Measurements from ENCODE around the gene HTT. TPM values are rescaled to one million over a fixed set of nuclear protein-coding genes. Genes with fewer than 3 reads are reported as not detected.

The HTT gene
- polyA plus RNA-seq, 1 donor (not counting 4 experiments of a cell fraction or from before 2014, with no cell fraction given), result 16.2 TPM

DNA sequence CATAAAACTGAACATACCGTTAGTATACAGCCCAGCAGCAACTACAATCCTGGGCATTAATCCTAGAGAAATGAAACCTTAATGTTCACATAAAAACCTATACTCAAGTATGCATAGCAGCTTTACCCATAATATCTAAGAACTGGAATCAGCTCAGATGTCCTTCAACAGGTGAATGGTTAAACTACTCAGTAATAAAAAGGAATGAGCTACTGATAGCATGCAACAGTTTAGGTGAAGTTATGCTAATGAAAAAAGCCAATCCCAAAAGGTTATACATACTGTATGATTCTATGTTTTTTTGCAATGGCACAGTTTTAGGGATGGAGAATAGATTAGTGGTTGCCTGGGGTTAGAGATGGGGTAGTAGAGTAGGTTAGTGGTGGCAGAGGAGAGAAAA lies 9.3 kb downstream of the HTT start:
- no peak overlapping the region for H2AFZ ChIP-seq (ENCODE audit: control insufficient read depth, low read length)
- H3K9ac ChIP-seq (ENCODE audit: control insufficient read depth, extremely low read depth, insufficient read depth, low read length), result no peak overlapping the region
- no peak for FAIRE-seq
- H3K4me2 ChIP-seq (ENCODE audit: control insufficient read depth, extremely low read depth, insufficient read depth, low read depth, low read length), result no peak overlapping the region
- no peaks in the 10 kb centered on the region for H3K27me3 ChIP-seq (ENCODE audit: control insufficient read depth, extremely low read depth, insufficient read depth, low read length)
- H3K9me1 ChIP-seq (ENCODE audit: control insufficient read depth, extremely low read depth, insufficient read depth, low read length), result no peaks in the 10 kb centered on the region
- dilution Hi-C loops (cut with MboI; ENCODE audit: extremely low pct_ligation_motif_present, low sequenced_read_pairs), result no loop called here
- no peaks in the 10 kb centered on the region for H3K9me3 ChIP-seq (ENCODE audit: control insufficient read depth, low read depth, low read length)
- no peaks in the 10 kb centered on the region for H4K20me1 ChIP-seq (ENCODE audit: control insufficient read depth, extremely low read depth, insufficient read depth, low read length)
- DNase-seq (ENCODE audit: low read depth, low spot score), result no peak
- no peak for TF ChIP-seq EZH2 (IDR thresholded peaks at IDR 0.05; ENCODE audit: low read length)
- TF ChIP-seq, protein P1, sequence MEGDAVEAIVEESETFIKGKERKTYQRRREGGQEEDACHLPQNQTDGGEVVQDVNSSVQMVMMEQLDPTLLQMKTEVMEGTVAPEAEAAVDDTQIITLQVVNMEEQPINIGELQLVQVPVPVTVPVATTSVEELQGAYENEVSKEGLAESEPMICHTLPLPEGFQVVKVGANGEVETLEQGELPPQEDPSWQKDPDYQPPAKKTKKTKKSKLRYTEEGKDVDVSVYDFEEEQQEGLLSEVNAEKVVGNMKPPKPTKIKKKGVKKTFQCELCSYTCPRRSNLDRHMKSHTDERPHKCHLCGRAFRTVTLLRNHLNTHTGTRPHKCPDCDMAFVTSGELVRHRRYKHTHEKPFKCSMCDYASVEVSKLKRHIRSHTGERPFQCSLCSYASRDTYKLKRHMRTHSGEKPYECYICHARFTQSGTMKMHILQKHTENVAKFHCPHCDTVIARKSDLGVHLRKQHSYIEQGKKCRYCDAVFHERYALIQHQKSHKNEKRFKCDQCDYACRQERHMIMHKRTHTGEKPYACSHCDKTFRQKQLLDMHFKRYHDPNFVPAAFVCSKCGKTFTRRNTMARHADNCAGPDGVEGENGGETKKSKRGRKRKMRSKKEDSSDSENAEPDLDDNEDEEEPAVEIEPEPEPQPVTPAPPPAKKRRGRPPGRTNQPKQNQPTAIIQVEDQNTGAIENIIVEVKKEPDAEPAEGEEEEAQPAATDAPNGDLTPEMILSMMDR (optimal IDR thresholded peaks at IDR 0.05 in 1 of 3, IDR thresholded peaks at IDR 0.05 in 1 of 3, conservative IDR thresholded peaks at IDR 0.05 in 1 of 3; ENCODE audit: extremely low read depth in 1 of 3, insufficient read depth in 2 of 3, low read length in 3 of 3), result no peak
- no peak overlapping the region for H3K27ac ChIP-seq (ENCODE audit: control insufficient read depth, insufficient read depth, low read length)
- H3K4me3 ChIP-seq (ENCODE audit: control insufficient read depth in 2 of 3, extremely low read depth in 1 of 3, insufficient read depth in 2 of 3, low read depth in 1 of 3, low read length in 3 of 3), result no peak overlapping the region
- peaks cover 3% of the 10 kb centered on the region in 2 experiments for H3K36me3 ChIP-seq (ENCODE audit: control insufficient read depth in 2 of 2, extremely low read depth in 1 of 2, insufficient read depth in 2 of 2, low read length in 2 of 2)
- peaks cover 4% of the 10 kb centered on the region for H3K4me1 ChIP-seq (ENCODE audit: control insufficient read depth, extremely low read depth, insufficient read depth, low read length)
- peaks cover 59% of the 10 kb centered on the region for H3K79me2 ChIP-seq (ENCODE audit: control insufficient read depth, insufficient read depth, low read length)

DNA sequence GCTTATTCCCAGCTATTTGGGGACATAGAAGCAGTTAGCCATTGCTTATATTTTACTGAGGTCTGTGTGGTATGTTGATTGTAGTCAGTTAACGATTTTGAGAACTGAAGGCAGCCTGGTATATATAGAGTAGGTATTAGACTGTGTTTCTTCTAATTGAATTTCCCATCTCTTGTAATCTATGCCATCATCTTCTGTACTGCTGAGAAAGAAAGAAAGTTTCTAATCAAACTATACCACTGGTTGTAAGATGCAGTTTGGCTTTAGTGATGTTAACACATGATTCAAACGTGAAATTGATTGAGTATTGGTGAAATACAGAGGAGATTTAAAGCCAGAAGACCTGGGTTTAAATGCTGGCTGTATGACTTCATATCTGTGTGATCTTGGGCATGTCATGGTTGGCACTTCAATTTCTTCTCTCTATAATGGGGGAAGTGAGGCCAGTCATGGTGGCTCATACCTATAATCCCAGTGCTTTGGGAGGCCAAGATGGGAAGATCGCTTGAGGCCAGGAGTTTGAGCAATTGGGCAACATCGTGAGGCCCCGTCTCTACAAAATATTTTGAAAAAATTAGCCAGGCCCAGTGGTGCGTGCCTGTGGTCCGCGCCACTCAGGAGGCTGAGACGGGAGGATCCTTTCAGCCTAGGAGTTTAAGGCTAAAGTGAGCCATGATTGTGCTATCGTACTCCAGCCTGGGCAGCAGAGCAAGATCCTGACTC lies 11.6 kb downstream of the HTT start:
- H4K20me1 ChIP-seq (ENCODE audit: control insufficient read depth, extremely low read depth, insufficient read depth, low read length), result no peaks in the 10 kb centered on the region
- DNase-seq (ENCODE audit: low read depth, low spot score), result no peak
- H3K79me2 ChIP-seq (ENCODE audit: control insufficient read depth, insufficient read depth, low read length), result peaks cover 36% of the 10 kb centered on the region
- H3K4me1 ChIP-seq (ENCODE audit: control insufficient read depth, extremely low read depth, insufficient read depth, low read length), result peaks cover 4% of the 10 kb centered on the region
- H2AFZ ChIP-seq (ENCODE audit: control insufficient read depth, low read length), result no peak overlapping the region
- dilution Hi-C loops (cut with MboI; ENCODE audit: extremely low pct_ligation_motif_present, low sequenced_read_pairs), result no loop called here
- H3K4me2 ChIP-seq (ENCODE audit: control insufficient read depth, extremely low read depth, insufficient read depth, low read depth, low read length), result no peak overlapping the region
- H3K9me3 ChIP-seq (ENCODE audit: control insufficient read depth, low read depth, low read length), result no peaks in the 10 kb centered on the region
- no peak overlapping the region for H3K4me3 ChIP-seq (ENCODE audit: control insufficient read depth in 2 of 3, extremely low read depth in 1 of 3, insufficient read depth in 2 of 3, low read depth in 1 of 3, low read length in 3 of 3)
- no peak overlapping the region for H3K9ac ChIP-seq (ENCODE audit: control insufficient read depth, extremely low read depth, insufficient read depth, low read length)
- H3K36me3 ChIP-seq (ENCODE audit: control insufficient read depth in 2 of 2, extremely low read depth in 1 of 2, insufficient read depth in 2 of 2, low read length in 2 of 2), result peaks cover 3% of the 10 kb centered on the region in 2 experiments
- no peaks in the 10 kb centered on the region for H3K9me1 ChIP-seq (ENCODE audit: control insufficient read depth, extremely low read depth, insufficient read depth, low read length)
- FAIRE-seq, result no peak
- H3K27ac ChIP-seq (ENCODE audit: control insufficient read depth, insufficient read depth, low read length), result no peak overlapping the region
- H3K27me3 ChIP-seq (ENCODE audit: control insufficient read depth, extremely low read depth, insufficient read depth, low read length), result no peaks in the 10 kb centered on the region
- TF ChIP-seq, protein P1 (optimal IDR thresholded peaks at IDR 0.05 in 1 of 3, IDR thresholded peaks at IDR 0.05 in 1 of 3, conservative IDR thresholded peaks at IDR 0.05 in 1 of 3; ENCODE audit: extremely low read depth in 1 of 3, insufficient read depth in 2 of 3, low read length in 3 of 3), result no peak
